IMR-90 (cell line): Measurements from ENCODE around the gene NDUFB7. TPM values are rescaled to one million over a fixed set of nuclear protein-coding genes. Genes with fewer than 3 reads are reported as not detected.

Source experiments
- ATAC-seq: fragments of 200-7000 bp; cut with Tn5 transposase; 2 replicates; pipeline ENCODE4 v1.9.1; 2020; ENCODE audit warnings: low read depth, mild to moderate bottlenecking, moderate library complexity
- BruUV-seq: library from RNA; stranded (reverse); fragments of 400-500 nt; replicated peaks from 2 replicates; lab custom pipeline; 2021; lab: Mats Ljungman, UMichigan
- CTCF ChIA-PET: fragments of 300-600 bp; formaldehyde crosslinking; extraction: SDS; loops from one replicate; lab custom pipeline; 2021; ENCODE audit warnings: antibody characterized with exemption; lab: Yijun Ruan, JAX
- POLR2A ChIA-PET: fragments of 300-600 bp; sonication (Branson Sonifier 250); formaldehyde crosslinking; loops from one replicate; lab custom pipeline; 2022; ENCODE audit warnings: antibody characterized with exemption; ENCODE audit not compliant: unreplicated experiment; lab: Charles Lee
- DNase-seq: peaks from one replicate; pipeline ENCODE4 v3.0.0; 2013
- H2AFZ ChIP-seq: replicated peaks from 2 replicates; pipeline ENCODE3; 2013; ENCODE audit warnings: low read length, mild to moderate bottlenecking; ENCODE audit not compliant: poor library complexity
- H2AK5ac ChIP-seq: 2 replicates; pipeline ENCODE4 v1.6.1; 2013; ENCODE audit warnings: low read depth, low read length, inconsistent platforms
- H2AK9ac ChIP-seq: replicated peaks from 2 replicates; pipeline ENCODE3; 2013; ENCODE audit warnings: mild to moderate bottlenecking, low read depth, low read length, moderate library complexity; ENCODE audit not compliant: poor library complexity
- H2BK120ac ChIP-seq: 2 replicates; pipeline ENCODE4 v1.6.1; 2013; ENCODE audit warnings: low read depth, low read length, inconsistent platforms
- H2BK15ac ChIP-seq: 3 replicates; pipeline ENCODE4 v1.6.1; 2013; ENCODE audit warnings: low read depth, low read length, inconsistent platforms
- H2BK20ac ChIP-seq: 2 replicates; pipeline ENCODE4 v1.6.1; 2013; ENCODE audit warnings: low read depth, mild to moderate bottlenecking, inconsistent platforms, low read length, moderate library complexity
- H2BK5ac ChIP-seq: 2 replicates; pipeline ENCODE4 v1.6.1; 2013; ENCODE audit warnings: mild to moderate bottlenecking, low read depth, low read length, inconsistent platforms; ENCODE audit not compliant: poor library complexity, severe bottlenecking
- H3K14ac ChIP-seq: replicated peaks from 2 replicates; pipeline ENCODE4 v1.6.1; 2013; ENCODE audit warnings: low read depth, low read length, inconsistent platforms
- H3K18ac ChIP-seq: 2 replicates; pipeline ENCODE4 v1.6.1; 2013; ENCODE audit warnings: low read depth, low read length, control low read depth
- H3K23ac ChIP-seq: 2 replicates; pipeline ENCODE4 v1.6.1; 2013; ENCODE audit warnings: low read depth, low read length, inconsistent platforms
- H3K27ac ChIP-seq: 2 replicates; pipeline ENCODE4 v1.5.1; 2013; ENCODE audit warnings: mild to moderate bottlenecking, control low read depth, low read length; ENCODE audit not compliant: insufficient read depth
- H3K27me3 ChIP-seq: 2 replicates; pipeline ENCODE4 v1.6.1; 2013; ENCODE audit warnings: low read length; ENCODE audit not compliant: control insufficient read depth, insufficient read depth
- H3K36me3 ChIP-seq: 2 replicates; pipeline ENCODE4 v1.6.1; 2013; ENCODE audit warnings: low read length, mixed read lengths; ENCODE audit not compliant: control insufficient read depth, insufficient read depth
- H3K4ac ChIP-seq: 2 replicates; pipeline ENCODE4 v1.6.1; 2013; ENCODE audit warnings: low read depth, low read length, inconsistent platforms
- H3K4me1 ChIP-seq: 2 replicates; pipeline ENCODE4 v1.6.1; 2013; ENCODE audit warnings: low read length, mixed read lengths; ENCODE audit not compliant: control insufficient read depth, insufficient read depth
- H3K4me2 ChIP-seq: 2 replicates; pipeline ENCODE4 v1.6.1; 2013; ENCODE audit warnings: low read depth, mild to moderate bottlenecking, control low read depth, low read length, moderate library complexity
- H3K4me3 ChIP-seq: 2 replicates; pipeline ENCODE4 v1.5.1; 2013; ENCODE audit warnings: low read depth, mild to moderate bottlenecking, control low read depth, low read length, moderate library complexity; ENCODE audit not compliant: insufficient read depth
- H3K56ac ChIP-seq: 2 replicates; pipeline ENCODE4 v1.6.1; 2013; ENCODE audit warnings: low read length, inconsistent platforms; ENCODE audit not compliant: insufficient read depth; ENCODE audit errors: extremely low read depth
- H3K79me1 ChIP-seq, 2 experiments: 2 replicates each; pipeline ENCODE4 v1.6.1; 2013; ENCODE audit warnings: low read length in 2 of 2, inconsistent platforms in 1 of 2, low read depth in 1 of 2
- H3K9ac ChIP-seq: 2 replicates; pipeline ENCODE4 v1.6.1; 2013; ENCODE audit warnings: low read depth, low read length, control low read depth
- H3K9me1 ChIP-seq: 2 replicates; pipeline ENCODE4 v1.6.1; 2013; ENCODE audit warnings: low read length, inconsistent platforms; ENCODE audit not compliant: insufficient read depth
- H3K9me3 ChIP-seq: 2 replicates; pipeline ENCODE4 v1.6.1; 2013; ENCODE audit warnings: low read length; ENCODE audit not compliant: control insufficient read depth, insufficient read depth
- H4K20me1 ChIP-seq: 2 replicates; pipeline ENCODE4 v1.6.1; 2013; ENCODE audit warnings: low read length, inconsistent platforms; ENCODE audit not compliant: insufficient read depth
- H4K5ac ChIP-seq: 2 replicates; pipeline ENCODE4 v1.6.1; 2013; ENCODE audit warnings: mild to moderate bottlenecking, low read depth, low read length, control low read depth
- H4K8ac ChIP-seq, 2 experiments: 2 replicates each; pipeline ENCODE4 v1.6.1; 2013; ENCODE audit warnings: low read depth in 2 of 2, low read length in 2 of 2, control low read depth in 1 of 2, inconsistent platforms in 1 of 2
- H4K91ac ChIP-seq: 2 replicates; pipeline ENCODE4 v1.6.1; 2013; ENCODE audit warnings: low read depth, low read length, inconsistent platforms; ENCODE audit not compliant: insufficient read depth
- BHLHE40 ChIP-seq: fragments of 150-350 bp; IDR thresholded peaks from 2 replicates; pipeline ENCODE4 v1.6.1; 2016; ENCODE audit warnings: mild to moderate bottlenecking, low read depth, low read length
- CTCF ChIP-seq: conservative IDR thresholded peaks from 2 replicates; pipeline ENCODE4 v1.5.1; 2012; ENCODE audit warnings: mild to moderate bottlenecking, low read depth, low read length, improper control_type of control experiment
- ELK1 ChIP-seq: fragments of 150-350 bp; IDR thresholded peaks from 2 replicates; pipeline ENCODE4 v1.6.1; 2016; ENCODE audit warnings: low read depth, mild to moderate bottlenecking, low read length, moderate library complexity, borderline replicate concordance
- FOS ChIP-seq: fragments of 150-350 bp; IDR thresholded peaks from 2 replicates; pipeline ENCODE4 v1.6.1; 2016; ENCODE audit warnings: low read depth, low read length
- MAZ ChIP-seq: IDR thresholded peaks from 2 replicates; pipeline ENCODE4 v1.6.1; 2012; ENCODE audit warnings: low read depth, mild to moderate bottlenecking, low read length, improper control_type of control experiment, moderate library complexity, borderline replicate concordance
- MXI1 ChIP-seq: IDR thresholded peaks from 2 replicates; pipeline ENCODE4 v1.6.1; 2012; ENCODE audit warnings: low read depth, mild to moderate bottlenecking, low read length, moderate library complexity, borderline replicate concordance
- NFE2L2 ChIP-seq: fragments of 150-350 bp; IDR thresholded peaks from 2 replicates; pipeline ENCODE4 v1.6.1; 2016; ENCODE audit warnings: low read depth, mild to moderate bottlenecking, low read length
- RFX5 ChIP-seq: IDR thresholded peaks from 2 replicates; pipeline ENCODE4 v1.8.0; 2012; ENCODE audit warnings: low read depth, mild to moderate bottlenecking, low read length, moderate library complexity
- SMC3 ChIP-seq: fragments of 150-350 bp; IDR thresholded peaks from 2 replicates; pipeline ENCODE4 v1.6.1; 2016; ENCODE audit warnings: low read depth, mild to moderate bottlenecking, antibody characterized with exemption, low read length, moderate library complexity
- USF2 ChIP-seq: fragments of 150-350 bp; IDR thresholded peaks from 2 replicates; pipeline ENCODE4 v1.6.1; 2017; ENCODE audit warnings: mild to moderate bottlenecking, antibody characterized with exemption, low read length, low read depth
- WGBS, 2 experiments: methylation state at CpG; one replicate each; pipeline versions ENCODE4 v1.1.5 to v1.1.7; 2013; ENCODE audit warnings: missing lambda C conversion rate in 2 of 2; ENCODE audit not compliant: insufficient read length in 1 of 2; ENCODE audit errors: extremely low coverage in 2 of 2; 5-methylcytosine and 5-hydroxymethylcytosine counted together
- dilution Hi-C: fragments of 300-500 bp; cut with HindIII; formaldehyde crosslinking; loops from one replicate; pipeline ENCODE4 v1.14.3; 2018; ENCODE audit warnings: low sequenced_read_pairs; ENCODE audit not compliant: unreplicated experiment
- in situ Hi-C: fragments of 300-500 bp; cut with MboI; formaldehyde crosslinking; loops from 3 replicates; pipeline ENCODE4 v1.14.3; 2019; ENCODE audit warnings: low sequenced_read_pairs, inconsistent platforms, mixed read lengths
- intact Hi-C: fragments of 100-400 bp; cut with micrococcal nuclease; formaldehyde crosslinking; loops from 2 replicates; pipeline ENCODE4 v1.10.0; 2022
- polyA plus RNA-seq, 3 experiments: library from polyadenylated mRNA; depleted of rRNA; stranded (reverse); fragments of >200 nt; gene quantifications; 2 replicates each; pipeline ENCODE4 v1.2.3, GENCODE V29; 2012; ENCODE audit warnings: low replicate concordance in 1 of 3
- total RNA-seq: library from RNA; depleted of rRNA; stranded (reverse); fragments of >200 nt; gene quantifications from 2 replicates; pipeline ENCODE4 v1.2.3, GENCODE V29; 2012

NDUFB7 gene
- total and polyA plus RNA-seq, 2 of the 4 experiments (the other 2 are of a cell fraction), result 436 to 523 TPM

GRCh38 chr19:14603990-14604387 is 32.1 kb upstream of the NDUFB7 start:
- H3K36me3 ChIP-seq, result no peaks in the 10 kb centered on the region
- H2BK120ac ChIP-seq, result no peak overlapping the region
- no peak overlapping the region for H4K8ac ChIP-seq
- DNase-seq (no peak), ATAC-seq (no peak)
- ChIA-PET CTCF (no interaction called here), POLR2A (no interaction called here)
- H3K4ac ChIP-seq, result no peak overlapping the region
- H3K56ac ChIP-seq, result no peak overlapping the region
- no peak overlapping the region for H4K5ac ChIP-seq
- no peak overlapping the region for H3K18ac ChIP-seq
- H3K9ac ChIP-seq, result no peak overlapping the region
- no peak overlapping the region for H3K23ac ChIP-seq
- H2BK5ac ChIP-seq, result no peak overlapping the region
- no peak overlapping the region for H4K91ac ChIP-seq
- no peak for TF ChIP-seq CTCF
- TF ChIP-seq ELK1, result no peak
- no peak for TF ChIP-seq BHLHE40
- no peak for TF ChIP-seq FOS
- no peak for TF ChIP-seq SMC3
- TF ChIP-seq MAZ, result no peak
- TF ChIP-seq RFX5, result no peak
- TF ChIP-seq NFE2L2, result no peak
- no peak for TF ChIP-seq MXI1
- TF ChIP-seq USF2, result no peak
- no peak overlapping the region for H2AK9ac ChIP-seq
- H2AK5ac ChIP-seq, result no peak overlapping the region
- H2BK15ac ChIP-seq, result no peak overlapping the region
- no peak overlapping the region for H2BK20ac ChIP-seq
- no peak overlapping the region for H3K14ac ChIP-seq
- no peak overlapping the region for H3K4me3 ChIP-seq
- no peaks in the 10 kb centered on the region for H3K27me3 ChIP-seq
- dilution Hi-C loops, result no loop called here
- no peaks in the 10 kb centered on the region for H3K4me1 ChIP-seq
- no peaks in the 10 kb centered on the region for H3K79me1 ChIP-seq
- H3K4me2 ChIP-seq, result no peak overlapping the region
- H2AFZ ChIP-seq, result no peak overlapping the region
- BruUV-seq, result no TSS peak
- no peaks in the 10 kb centered on the region for H3K9me1 ChIP-seq
- H3K27ac ChIP-seq, result no peak overlapping the region
- 0 out of 2 replicates have a peak, but pooled peaks cover 1% of the 10 kb centered on the region for H3K9me3 ChIP-seq
- intact Hi-C loops, result no loop called here
- no peaks in the 10 kb centered on the region for H4K20me1 ChIP-seq
- in situ Hi-C loops, result no loop called here
- 20% methylated on average over 1 of the region's 2 CpGs; no CpG with 5 or more reads in 1 of the 2 experiments for WGBS, 2 experiments
